DOHH2 (cell line): Measurements from ENCODE around the gene CCDC137.
A peak's percentile ranks its signal among the peaks of the same experiment; 100 is the strongest.

Experiments
- H3F3A ChIP-seq: fragments of 200-600 bp; sonication (generic), shearing (Covaris generic); 2 replicates; pipeline ENCODE4 v1.6.0; 2016; ENCODE audit warnings: antibody characterized with exemption, mild to moderate bottlenecking; ENCODE audit not compliant: control insufficient read depth, insufficient read depth
- H3K27ac ChIP-seq: fragments of 200-600 bp; sonication (generic); 2 replicates; pipeline ENCODE4 v1.5.1; 2014; ENCODE audit warnings: low read depth, mild to moderate bottlenecking, low read length, moderate library complexity
- H3K27me3 ChIP-seq: fragments of 200-600 bp; sonication (generic); 2 replicates; pipeline ENCODE4 v1.6.1; 2014; ENCODE audit warnings: mild to moderate bottlenecking, low read length, mixed read lengths; ENCODE audit not compliant: control insufficient read depth
- H3K36me3 ChIP-seq: fragments of 200-600 bp; sonication (generic); 2 replicates; pipeline ENCODE4 v1.6.1; 2014; ENCODE audit warnings: mild to moderate bottlenecking, low read length, moderate library complexity, mixed read lengths; ENCODE audit not compliant: control insufficient read depth
- H3K4me1 ChIP-seq: fragments of 200-600 bp; sonication (generic); 2 replicates; pipeline ENCODE4 v1.6.1; 2014; ENCODE audit warnings: mild to moderate bottlenecking, low read length, mixed read lengths; ENCODE audit not compliant: control insufficient read depth
- H3K4me2 ChIP-seq: fragments of 200-600 bp; sonication (generic); 2 replicates; pipeline ENCODE4 v1.6.0; 2014; ENCODE audit warnings: mild to moderate bottlenecking, low read length, moderate library complexity
- H3K4me3 ChIP-seq: fragments of 200-600 bp; sonication (generic); 2 replicates; pipeline ENCODE4 v1.5.1; 2014; ENCODE audit warnings: mild to moderate bottlenecking, low read length, mixed read lengths
- H3K79me2 ChIP-seq: fragments of 200-600 bp; sonication (generic); 2 replicates; pipeline ENCODE4 v1.6.1; 2014; ENCODE audit warnings: mild to moderate bottlenecking, low read length, mixed read lengths; ENCODE audit not compliant: control insufficient read depth
- H3K9me2 ChIP-seq: fragments of 200-600 bp; sonication (generic); replicated peaks from 2 replicates; pipeline ENCODE4 v1.6.1; 2014; ENCODE audit warnings: mild to moderate bottlenecking, low read length, mixed read lengths; ENCODE audit not compliant: control insufficient read depth
- H3K9me3 ChIP-seq: fragments of 200-600 bp; sonication (generic); 2 replicates; pipeline ENCODE4 v1.6.1; 2014; ENCODE audit warnings: antibody characterized with exemption, low read length, mixed read lengths; ENCODE audit not compliant: control insufficient read depth, insufficient read depth
- H4K20me1 ChIP-seq: fragments of 200-600 bp; sonication (generic); 2 replicates; pipeline ENCODE4 v1.6.0; 2014; ENCODE audit warnings: low read depth, mild to moderate bottlenecking, antibody characterized with exemption, low read length, moderate library complexity; ENCODE audit not compliant: control insufficient read depth, insufficient read depth
- EZH2phosphoT487 ChIP-seq: fragments of 200-600 bp; sonication (generic); IDR thresholded peaks from 2 replicates; pipeline ENCODE4 v1.6.1; 2017; ENCODE audit warnings: borderline replicate concordance, mild to moderate bottlenecking, antibody characterized with exemption, low read length, moderate library complexity, mixed read lengths
- TF ChIP-seq, protein P1 (sequence below): fragments of 200-600 bp; sonication (generic); IDR thresholded peaks from one replicate; pipeline ENCODE4 v1.5.1; 2014; ENCODE audit warnings: antibody characterized with exemption, mild to moderate bottlenecking, low read depth, low read length; ENCODE audit not compliant: poor library complexity, severe bottlenecking

CCDC137 gene

DNA sequence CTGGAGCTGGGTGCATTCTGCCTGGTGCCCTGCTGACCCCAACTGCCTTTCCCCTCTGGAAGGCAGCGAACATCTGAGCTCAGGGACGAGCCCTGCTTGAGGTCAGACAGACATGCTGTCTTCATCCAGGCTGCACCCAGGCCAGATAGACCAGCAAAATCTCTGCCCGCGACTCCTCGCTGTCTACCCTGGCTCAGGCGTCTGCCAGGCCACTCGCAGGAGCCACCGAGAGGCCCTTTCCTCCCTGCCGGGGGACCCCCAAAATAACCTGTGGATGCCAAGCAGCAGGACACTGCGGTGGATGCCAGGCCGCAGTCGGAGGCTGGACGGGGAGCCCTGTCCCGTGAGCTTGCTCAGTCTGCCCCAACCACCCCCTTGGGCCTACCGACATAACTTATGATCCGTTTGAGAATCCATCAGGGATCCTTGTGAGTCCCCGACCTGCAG, 42.2 kb downstream of the CCDC137 start:
- H3K79me2 ChIP-seq = peaks cover 58% of the 10 kb centered on the region
- TF ChIP-seq, protein P1, sequence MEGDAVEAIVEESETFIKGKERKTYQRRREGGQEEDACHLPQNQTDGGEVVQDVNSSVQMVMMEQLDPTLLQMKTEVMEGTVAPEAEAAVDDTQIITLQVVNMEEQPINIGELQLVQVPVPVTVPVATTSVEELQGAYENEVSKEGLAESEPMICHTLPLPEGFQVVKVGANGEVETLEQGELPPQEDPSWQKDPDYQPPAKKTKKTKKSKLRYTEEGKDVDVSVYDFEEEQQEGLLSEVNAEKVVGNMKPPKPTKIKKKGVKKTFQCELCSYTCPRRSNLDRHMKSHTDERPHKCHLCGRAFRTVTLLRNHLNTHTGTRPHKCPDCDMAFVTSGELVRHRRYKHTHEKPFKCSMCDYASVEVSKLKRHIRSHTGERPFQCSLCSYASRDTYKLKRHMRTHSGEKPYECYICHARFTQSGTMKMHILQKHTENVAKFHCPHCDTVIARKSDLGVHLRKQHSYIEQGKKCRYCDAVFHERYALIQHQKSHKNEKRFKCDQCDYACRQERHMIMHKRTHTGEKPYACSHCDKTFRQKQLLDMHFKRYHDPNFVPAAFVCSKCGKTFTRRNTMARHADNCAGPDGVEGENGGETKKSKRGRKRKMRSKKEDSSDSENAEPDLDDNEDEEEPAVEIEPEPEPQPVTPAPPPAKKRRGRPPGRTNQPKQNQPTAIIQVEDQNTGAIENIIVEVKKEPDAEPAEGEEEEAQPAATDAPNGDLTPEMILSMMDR = no peak
- TF ChIP-seq EZH2phosphoT487 = no peak
- no peak overlapping the region for H3K27ac ChIP-seq
- H3K4me1 ChIP-seq = peaks cover 38% of the 10 kb centered on the region
- peaks cover 3% of the 10 kb centered on the region; the same call in 1 of the 2 replicates for H4K20me1 ChIP-seq
- peaks cover 54% of the 10 kb centered on the region for H3K36me3 ChIP-seq
- no peak overlapping the region for H3K4me2 ChIP-seq
- H3F3A ChIP-seq = peaks cover 21% of the 10 kb centered on the region
- no peaks in the 10 kb centered on the region for H3K9me3 ChIP-seq
- no peaks in the 10 kb centered on the region for H3K9me2 ChIP-seq
- H3K4me3 ChIP-seq = no peak overlapping the region
- H3K27me3 ChIP-seq = no peaks in the 10 kb centered on the region

DNA sequence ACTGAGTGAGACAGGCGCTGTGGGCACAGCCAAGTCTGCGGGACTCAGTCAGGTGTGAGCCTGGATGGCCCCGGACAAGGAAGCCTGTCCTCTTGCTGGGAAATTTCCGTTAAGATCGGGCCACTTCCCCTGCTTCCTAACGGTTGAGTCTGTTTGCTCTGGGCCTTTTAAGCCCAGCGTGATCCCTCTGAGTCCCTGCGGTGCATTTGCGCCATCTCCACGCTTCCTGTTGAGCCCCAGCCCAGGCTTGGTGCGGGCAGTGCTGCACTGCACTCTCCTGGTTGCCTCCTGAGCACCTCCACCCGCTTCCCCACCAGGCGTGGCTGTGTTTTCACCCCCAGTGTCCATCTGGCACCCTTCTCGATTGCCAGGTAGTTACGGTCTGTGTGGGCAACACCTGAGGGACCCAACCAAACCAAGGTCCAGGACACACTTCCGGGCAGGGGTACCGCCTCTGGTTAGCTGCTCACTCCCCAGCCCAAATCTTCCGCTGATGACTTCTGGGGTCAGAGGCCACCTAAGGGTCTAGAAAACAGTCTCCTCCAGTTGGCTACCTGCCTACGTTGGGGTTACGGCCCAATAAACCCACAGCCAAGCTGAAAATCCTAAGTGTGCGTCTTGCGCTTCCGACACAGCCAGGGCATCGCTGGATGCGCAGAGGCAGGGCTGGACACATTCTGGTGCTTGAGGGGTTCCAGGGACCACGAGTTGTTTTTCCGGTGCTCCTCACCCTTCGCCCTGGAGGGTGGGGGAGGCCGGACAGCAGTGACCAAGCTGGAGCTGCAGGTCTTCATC, 44.2 kb downstream of the CCDC137 start:
- peak overlapping the region; percentile 59 for H3K27ac ChIP-seq
- peak overlapping the region; percentile 83 for H3K4me3 ChIP-seq
- no peaks in the 10 kb centered on the region for H4K20me1 ChIP-seq
- H3F3A ChIP-seq = peaks cover 21% of the 10 kb centered on the region
- no peaks in the 10 kb centered on the region for H3K9me3 ChIP-seq
- peaks cover 57% of the 10 kb centered on the region for H3K79me2 ChIP-seq
- H3K4me2 ChIP-seq = peak overlapping the region; percentile 68
- no peak for TF ChIP-seq EZH2phosphoT487
- TF ChIP-seq, protein P1 = no peak
- no peaks in the 10 kb centered on the region for H3K9me2 ChIP-seq
- peaks cover 52% of the 10 kb centered on the region for H3K36me3 ChIP-seq
- peaks cover 34% of the 10 kb centered on the region for H3K4me1 ChIP-seq
- no peaks in the 10 kb centered on the region for H3K27me3 ChIP-seq

DNA sequence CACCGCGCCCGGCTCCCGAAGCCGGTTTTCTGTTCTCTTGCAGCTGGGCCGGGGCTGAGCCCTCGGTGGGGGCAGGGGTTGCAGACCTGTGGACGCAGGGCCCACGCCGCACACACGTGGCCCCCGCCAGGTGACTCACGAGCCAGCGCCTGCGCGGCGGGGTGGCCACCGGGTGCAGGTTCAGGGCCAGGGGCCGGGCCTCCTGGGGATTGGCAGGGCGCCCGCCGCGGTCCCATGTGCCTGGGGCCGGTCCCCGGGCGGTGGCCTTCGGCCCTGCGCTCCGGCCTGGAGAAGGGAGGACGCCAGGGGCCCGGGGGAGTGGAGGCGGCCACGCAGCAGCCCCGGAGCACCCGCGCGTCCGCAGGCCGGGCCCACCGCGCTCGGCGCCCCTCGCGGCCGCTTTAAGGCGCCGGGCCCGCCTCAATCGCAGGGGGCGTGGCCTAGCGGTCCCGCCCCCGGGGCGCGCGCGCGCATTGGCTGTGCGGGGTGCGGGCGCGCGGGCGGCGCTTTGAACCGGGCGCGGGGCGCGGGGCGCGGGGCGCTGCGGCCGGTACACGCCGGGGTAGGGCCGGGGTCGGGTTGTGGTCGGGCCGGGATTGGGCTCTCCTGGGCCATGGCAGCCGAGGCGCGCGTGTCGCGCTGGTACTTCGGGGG, 45.4 kb downstream of the CCDC137 start, which contains the start of gene SLC25A10:
Gene SLC25A10, plus strand, starts transcription at position 471 of the 654 bp plus-strand sequence. Its CDS starts 143 bp downstream, at position 614.
- no peaks in the 10 kb centered on the region for H4K20me1 ChIP-seq
- H3K27me3 ChIP-seq = no peaks in the 10 kb centered on the region
- peaks cover 34% of the 10 kb centered on the region for H3K4me1 ChIP-seq
- H3K9me2 ChIP-seq = no peaks in the 10 kb centered on the region
- peaks cover 48% of the 10 kb centered on the region for H3K36me3 ChIP-seq
- TF ChIP-seq, protein P1 = no peak
- TF ChIP-seq EZH2phosphoT487 = no peak
- H3K79me2 ChIP-seq = peaks cover 45% of the 10 kb centered on the region
- H3K4me2 ChIP-seq = peak within 1 kb of the TSS; percentile 68
- H3K4me3 ChIP-seq = peak within 1 kb of the TSS; percentile 83
- H3F3A ChIP-seq = peaks cover 21% of the 10 kb centered on the region
- H3K9me3 ChIP-seq = no peaks in the 10 kb centered on the region
- peak within 1 kb of the TSS; percentile 59 for H3K27ac ChIP-seq
